HepG2 (cell line): ENCODE results near the gene SP3. TPM values are rescaled to one million over a fixed set of nuclear protein-coding genes. Genes with fewer than 3 reads are reported as not detected.
A peak's percentile ranks its signal among the peaks of the same experiment; 100 is the strongest.

Experiments used
- ATAC-seq: fragments of 200-7000 bp; cut with Tn5 transposase; 3 replicates; pipeline ENCODE4 v1.9.1; 2020; ENCODE audit warnings: mild to moderate bottlenecking, moderate library complexity
- BruUV-seq: library from RNA; stranded (reverse); fragments of 400-500 nt; replicated peaks from 2 replicates; lab custom pipeline; 2021; lab: Mats Ljungman, UMichigan
- CTCF ChIA-PET: fragments of 300-600 bp; formaldehyde crosslinking; extraction: SDS; loops from one replicate; lab custom pipeline; 2021; ENCODE audit warnings: low total read pairs, inconsistent platforms, low intra/inter-chr PET ratio; lab: Yijun Ruan, JAX
- POLR2A ChIA-PET: fragments of 350-600 bp; sonication (Branson Sonifier 250); formaldehyde crosslinking; loops from one replicate; lab custom pipeline; 2020; ENCODE audit warnings: antibody characterized with exemption, inconsistent platforms; lab: Yijun Ruan, JAX
- DNase-seq: peaks from one replicate; pipeline ENCODE4 v3.0.0-alpha.2; 2015; ENCODE audit warnings: low spot score
- FAIRE-seq: peaks from 3 replicates; lab custom pipeline; 2011; peaks lifted over from hg19 to GRCh38; lab: Jason Lieb, UNC
- H2AFZ ChIP-seq: one replicate; pipeline ENCODE4 v1.6.1; 2011; ENCODE audit warnings: low read length, inconsistent platforms
- H3K27ac ChIP-seq: fragments of 300-600 bp; 3 replicates; pipeline ENCODE4 v1.8.0; 2011; ENCODE audit warnings: mixed run types, mild to moderate bottlenecking, mixed read lengths, low read length, inconsistent platforms; ENCODE audit not compliant: insufficient read depth; ENCODE audit errors: extremely low read length
- H3K27me3 ChIP-seq, 2 experiments: fragments of 200-600 bp in 1 of 2; 2 replicates in 1 of 2; 3 replicates in 1 of 2; pipeline versions ENCODE4 v1.6.0 to v1.8.0; 2011; ENCODE audit warnings: low read length in 2 of 2, mild to moderate bottlenecking in 2 of 2, moderate library complexity in 2 of 2, inconsistent platforms in 1 of 2; ENCODE audit not compliant: insufficient read depth in 2 of 2, control insufficient read depth in 1 of 2
- H3K36me3 ChIP-seq, 2 experiments: fragments of 200-600 bp in 1 of 2; replicated peaks in 1 of 2; 2 replicates in 1 of 2; 3 replicates in 1 of 2; pipeline versions ENCODE4 v1.5.1 to v1.8.0; 2011; ENCODE audit warnings: low read length in 2 of 2, inconsistent platforms in 1 of 2; ENCODE audit not compliant: insufficient read depth in 2 of 2, control insufficient read depth in 1 of 2
- H3K4me1 ChIP-seq: 2 replicates; pipeline ENCODE4 v1.5.1; 2012; ENCODE audit warnings: low read length, inconsistent platforms; ENCODE audit not compliant: insufficient read depth
- H3K4me2 ChIP-seq: 2 replicates; pipeline ENCODE4 v1.6.0; 2011; ENCODE audit warnings: low read depth, low read length, inconsistent platforms
- H3K4me3 ChIP-seq, 3 experiments: fragments of 200-600 bp in 1 of 3; sonication (generic), shearing (Covaris generic) in 1 of 3; replicated peaks in 1 of 3; 2 replicates each; pipeline ENCODE4 v1.5.1; 2011 to 2016; ENCODE audit warnings: low read length in 3 of 3, inconsistent platforms in 2 of 3, low read depth in 2 of 3, mild to moderate bottlenecking in 2 of 3, control low read depth in 1 of 3, mixed read lengths in 1 of 3; ENCODE audit not compliant: insufficient read depth in 1 of 3
- H3K79me2 ChIP-seq: one replicate; pipeline ENCODE4 v1.6.1; 2011; ENCODE audit warnings: low read length, inconsistent platforms; ENCODE audit not compliant: insufficient read depth
- H3K9ac ChIP-seq: 2 replicates; pipeline ENCODE4 v1.6.0; 2011; ENCODE audit warnings: mild to moderate bottlenecking, low read depth, low read length, inconsistent platforms; ENCODE audit not compliant: insufficient read depth
- H3K9me3 ChIP-seq: 2 replicates; pipeline ENCODE4 v1.5.1; 2012; ENCODE audit warnings: mild to moderate bottlenecking, low read length
- H4K20me1 ChIP-seq: 2 replicates; pipeline ENCODE4 v1.6.0; 2011; ENCODE audit warnings: inconsistent platforms, mild to moderate bottlenecking, low read length, moderate library complexity; ENCODE audit not compliant: insufficient read depth
- CEBPB ChIP-seq: IDR thresholded peaks from 2 replicates; pipeline ENCODE4 v1.6.1; 2011; ENCODE audit warnings: low read depth, low read length, improper control_type of control experiment, borderline replicate concordance
- PRMT3 ChIP-seq: sonication (generic); formaldehyde crosslinking; IDR thresholded peaks from 2 replicates; pipeline ENCODE4 v1.8.1; 2022; ENCODE audit warnings: low read depth, mild to moderate bottlenecking, moderate library complexity, missing genetic modification reagents, borderline replicate concordance
- STAG1 ChIP-seq: sonication (generic); formaldehyde crosslinking; IDR thresholded peaks from 2 replicates; pipeline ENCODE4 v1.4.0; 2020; ENCODE audit warnings: missing genetic modification reagents
- ZBTB39 ChIP-seq: sonication (generic); formaldehyde crosslinking; IDR thresholded peaks from 2 replicates; pipeline ENCODE4 v1.5.0; 2020; ENCODE audit warnings: missing genetic modification reagents
- ZEB1 ChIP-seq: IDR thresholded peaks from 2 replicates; pipeline ENCODE4 v1.6.1; 2012; ENCODE audit warnings: mild to moderate bottlenecking, low read depth, inconsistent platforms; ENCODE audit not compliant: insufficient replicate concordance
- ZSCAN20 ChIP-seq: sonication (generic); formaldehyde crosslinking; IDR thresholded peaks from 2 replicates; pipeline ENCODE4 v1.4.0; 2020; ENCODE audit warnings: missing genetic modification reagents, mild to moderate bottlenecking, borderline replicate concordance
- WGBS: methylation state at CpG from one replicate; pipeline ENCODE4 v1.1.6; 2017; ENCODE audit warnings: low lambda C conversion rate; 5-methylcytosine and 5-hydroxymethylcytosine counted together
- in situ Hi-C: cut with HindIII; loops from 2 replicates; pipeline ENCODE4 v1.10.0; 2017; ENCODE audit warnings: low pct_unique_long_range_greater_than_20kb; ENCODE audit not compliant: extremely low pct_ligation_motif_present
- intact Hi-C: fragments of 100-400 bp; cut with micrococcal nuclease; formaldehyde crosslinking; loops from one replicate; pipeline ENCODE4 v1.10.0; 2022; ENCODE audit not compliant: unreplicated experiment
- polyA plus RNA-seq, 8 experiments: library from polyadenylated mRNA; depleted of rRNA in 3 of 8; stranded (reverse) in 7 of 8; unstranded in 1 of 8; fragments of >200 nt; fragmentation: Illumina TruSeq in 4 of 8; extraction: Trizol in 4 of 8; gene quantifications; 2 replicates each; pipeline versions ENCODE4 v1.2.1 to v1.2.3, GENCODE V29; 2011 to 2016; ENCODE audit warnings: low read depth in 4 of 8, missing spikeins in 1 of 8, mixed read lengths in 1 of 8; ENCODE audit not compliant: insufficient read depth in 1 of 8
- total RNA-seq, 5 experiments: library from RNA; depleted of rRNA; stranded (reverse); fragments of >200 nt; fragmentation: Illumina TruSeq; extraction: Trizol; gene quantifications; 2 replicates each; pipeline ENCODE4 v1.2.3, GENCODE V29; 2016; ENCODE audit warnings: low read depth in 1 of 5
- TF ChIP-seq, protein P1 (sequence below): sonication (generic); formaldehyde crosslinking; IDR thresholded peaks from 2 replicates; pipeline ENCODE4 v1.5.0; 2020; ENCODE audit warnings: mild to moderate bottlenecking, missing genetic modification reagents, moderate library complexity

SP3 gene
- total and polyA plus RNA-seq, 2 of the 13 experiments (the other 11 are each of a cell fraction or from before 2014, with no cell fraction given), result 57.3 to 132 TPM

DNA sequence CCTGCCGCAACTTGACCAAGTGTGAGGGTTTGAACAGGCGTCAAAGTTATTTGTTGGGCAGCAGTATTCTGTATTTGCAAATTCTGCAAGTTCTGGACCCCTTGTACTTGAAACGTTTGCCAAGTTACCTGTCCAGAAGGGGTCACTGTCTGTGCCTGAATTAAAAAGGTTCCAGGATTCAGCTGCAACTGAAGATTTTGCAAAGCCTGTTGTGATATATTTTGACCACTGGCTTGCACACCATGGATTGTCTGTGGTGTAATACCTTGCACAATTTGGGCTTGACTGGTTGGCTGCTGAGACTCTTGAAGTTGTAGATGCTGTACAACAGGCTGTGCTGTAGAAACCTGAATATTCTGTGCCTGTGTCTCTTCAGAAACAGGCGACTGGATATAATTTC, 10.2 kb downstream of the SP3 start:
- no peak overlapping the region for H3K9ac ChIP-seq
- BruUV-seq, result no TSS peak
- peaks cover 100% of the 10 kb centered on the region for H3K79me2 ChIP-seq
- WGBS, result 91% methylated on average over 4 of the region's 4 CpGs
- H3K4me1 ChIP-seq, result peaks cover 57% of the 10 kb centered on the region
- no peak overlapping the region for H2AFZ ChIP-seq
- H3K36me3 ChIP-seq, result peaks cover 11 to 57% of the 10 kb centered on the region in 2 experiments
- no peak overlapping the region for H3K27ac ChIP-seq
- peak; percentile 42 for DNase-seq
- H4K20me1 ChIP-seq, result peaks cover 61% of the 10 kb centered on the region
- CTCF ChIA-PET, result interaction anchor here (0.8 kb wide), 1 partner anchor 386 kb away, joined by 4 read pairs; no protein-coding TSS in a partner anchor
- no peak overlapping the region for H3K4me2 ChIP-seq
- no peak overlapping the region for H3K4me3 ChIP-seq
- intact Hi-C loops, result no loop called here
- in situ Hi-C loops, result no loop called here
- POLR2A ChIA-PET, result no interaction called here
- FAIRE-seq, result peak; percentile 51
- ATAC-seq, result peak; percentile 60
- peak; percentile 49 for TF ChIP-seq STAG1
- no peak for TF ChIP-seq PRMT3 (CRISPR knock-in tag)
- 0 out of 2 replicates have a peak, but pooled peaks have one; percentile 15 for TF ChIP-seq ZBTB39 (CRISPR knock-in tag)
- TF ChIP-seq CEBPB, result peak; percentile 12; the same call in 1 of the 2 replicates
- TF ChIP-seq, protein P1, sequence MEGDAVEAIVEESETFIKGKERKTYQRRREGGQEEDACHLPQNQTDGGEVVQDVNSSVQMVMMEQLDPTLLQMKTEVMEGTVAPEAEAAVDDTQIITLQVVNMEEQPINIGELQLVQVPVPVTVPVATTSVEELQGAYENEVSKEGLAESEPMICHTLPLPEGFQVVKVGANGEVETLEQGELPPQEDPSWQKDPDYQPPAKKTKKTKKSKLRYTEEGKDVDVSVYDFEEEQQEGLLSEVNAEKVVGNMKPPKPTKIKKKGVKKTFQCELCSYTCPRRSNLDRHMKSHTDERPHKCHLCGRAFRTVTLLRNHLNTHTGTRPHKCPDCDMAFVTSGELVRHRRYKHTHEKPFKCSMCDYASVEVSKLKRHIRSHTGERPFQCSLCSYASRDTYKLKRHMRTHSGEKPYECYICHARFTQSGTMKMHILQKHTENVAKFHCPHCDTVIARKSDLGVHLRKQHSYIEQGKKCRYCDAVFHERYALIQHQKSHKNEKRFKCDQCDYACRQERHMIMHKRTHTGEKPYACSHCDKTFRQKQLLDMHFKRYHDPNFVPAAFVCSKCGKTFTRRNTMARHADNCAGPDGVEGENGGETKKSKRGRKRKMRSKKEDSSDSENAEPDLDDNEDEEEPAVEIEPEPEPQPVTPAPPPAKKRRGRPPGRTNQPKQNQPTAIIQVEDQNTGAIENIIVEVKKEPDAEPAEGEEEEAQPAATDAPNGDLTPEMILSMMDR (CRISPR knock-in tag), result peak; percentile 38
- peak; percentile 95 for TF ChIP-seq ZEB1
- TF ChIP-seq ZSCAN20 (CRISPR knock-in tag), result no peak
- H3K9me3 ChIP-seq, result no peaks in the 10 kb centered on the region
- no peaks in the 10 kb centered on the region for H3K27me3 ChIP-seq
